HepG2 (cell line): ENCODE measurements around the gene ARHGAP10. TPM values are rescaled to one million over a fixed set of nuclear protein-coding genes. Genes with fewer than 3 reads are reported as not detected.
A peak's percentile ranks its signal among the peaks of the same experiment; 100 is the strongest.

Source experiments
- MLLT10 ChIP-seq: sonication (generic); formaldehyde crosslinking; IDR thresholded peaks from 2 replicates; pipeline ENCODE4 v1.4.0; 2020; ENCODE audit warnings: missing genetic modification reagents
- ZNF230 ChIP-seq: sonication (generic); formaldehyde crosslinking; IDR thresholded peaks from 2 replicates; pipeline ENCODE4 v1.4.0; 2020; ENCODE audit warnings: mild to moderate bottlenecking, missing genetic modification reagents
- ZNF550 ChIP-seq: sonication (generic); formaldehyde crosslinking; IDR thresholded peaks from 2 replicates; pipeline ENCODE4 v1.4.0; 2020; ENCODE audit warnings: mild to moderate bottlenecking, missing genetic modification reagents, borderline replicate concordance
- ZNF557 ChIP-seq: sonication (generic); formaldehyde crosslinking; IDR thresholded peaks from 2 replicates; pipeline ENCODE4 v1.4.0; 2020; ENCODE audit warnings: missing genetic modification reagents
- ZNF598 ChIP-seq: sonication (generic); formaldehyde crosslinking; IDR thresholded peaks from 2 replicates; pipeline ENCODE4 v1.5.1; 2020; ENCODE audit warnings: mild to moderate bottlenecking, missing genetic modification reagents, borderline replicate concordance
- ZNF605 ChIP-seq: sonication (generic); formaldehyde crosslinking; IDR thresholded peaks from 2 replicates; pipeline ENCODE4 v1.8.0; 2022; ENCODE audit warnings: mild to moderate bottlenecking, missing genetic modification reagents
- ZNF768 ChIP-seq: sonication (generic); formaldehyde crosslinking; IDR thresholded peaks from 2 replicates; pipeline ENCODE4 v1.4.0; 2020; ENCODE audit warnings: missing genetic modification reagents
- ZSCAN31 ChIP-seq: sonication (generic); formaldehyde crosslinking; IDR thresholded peaks from 2 replicates; pipeline ENCODE4 v1.5.0; 2020; ENCODE audit warnings: low read depth, mild to moderate bottlenecking, missing genetic modification reagents
- polyA plus RNA-seq, 8 experiments: library from polyadenylated mRNA; depleted of rRNA in 3 of 8; stranded (reverse) in 7 of 8; unstranded in 1 of 8; fragments of >200 nt; fragmentation: Illumina TruSeq in 4 of 8; extraction: Trizol in 4 of 8; gene quantifications; 2 replicates each; pipeline versions ENCODE4 v1.2.1 to v1.2.3, GENCODE V29; 2011 to 2016; ENCODE audit warnings: low read depth in 4 of 8, missing spikeins in 1 of 8, mixed read lengths in 1 of 8; ENCODE audit not compliant: insufficient read depth in 1 of 8
- total RNA-seq, 5 experiments: library from RNA; depleted of rRNA; stranded (reverse); fragments of >200 nt; fragmentation: Illumina TruSeq; extraction: Trizol; gene quantifications; 2 replicates each; pipeline ENCODE4 v1.2.3, GENCODE V29; 2016; ENCODE audit warnings: low read depth in 1 of 5
- TF ChIP-seq, protein P1 (sequence below): sonication (generic); formaldehyde crosslinking; IDR thresholded peaks from 2 replicates; pipeline ENCODE4 v1.5.0; 2020; ENCODE audit warnings: mild to moderate bottlenecking, missing genetic modification reagents, borderline replicate concordance
- TF ChIP-seq, protein P2 (sequence below): sonication (generic); formaldehyde crosslinking; IDR thresholded peaks from 2 replicates; pipeline ENCODE4 v1.5.0; 2020; ENCODE audit warnings: missing genetic modification reagents
- TF ChIP-seq, protein P3 (sequence below): sonication (generic); formaldehyde crosslinking; IDR thresholded peaks from 2 replicates; pipeline ENCODE4 v1.8.0; 2022; ENCODE audit warnings: missing genetic modification reagents, mild to moderate bottlenecking, borderline replicate concordance
- TF ChIP-seq, protein P4 (sequence below): sonication (generic); formaldehyde crosslinking; conservative IDR thresholded peaks from 2 replicates; pipeline ENCODE4 v1.4.0; 2020; ENCODE audit warnings: missing genetic modification reagents
- TF ChIP-seq, protein P5 (sequence below): sonication (generic); formaldehyde crosslinking; IDR thresholded peaks from 2 replicates; pipeline ENCODE4 v1.5.1; 2020; ENCODE audit warnings: missing genetic modification reagents, mild to moderate bottlenecking, borderline replicate concordance

Gene ARHGAP10
- total and polyA plus RNA-seq, 2 of the 13 experiments (the other 11 are each of a cell fraction or from before 2014, with no cell fraction given) = 0.45 to 1.6 TPM

DNA sequence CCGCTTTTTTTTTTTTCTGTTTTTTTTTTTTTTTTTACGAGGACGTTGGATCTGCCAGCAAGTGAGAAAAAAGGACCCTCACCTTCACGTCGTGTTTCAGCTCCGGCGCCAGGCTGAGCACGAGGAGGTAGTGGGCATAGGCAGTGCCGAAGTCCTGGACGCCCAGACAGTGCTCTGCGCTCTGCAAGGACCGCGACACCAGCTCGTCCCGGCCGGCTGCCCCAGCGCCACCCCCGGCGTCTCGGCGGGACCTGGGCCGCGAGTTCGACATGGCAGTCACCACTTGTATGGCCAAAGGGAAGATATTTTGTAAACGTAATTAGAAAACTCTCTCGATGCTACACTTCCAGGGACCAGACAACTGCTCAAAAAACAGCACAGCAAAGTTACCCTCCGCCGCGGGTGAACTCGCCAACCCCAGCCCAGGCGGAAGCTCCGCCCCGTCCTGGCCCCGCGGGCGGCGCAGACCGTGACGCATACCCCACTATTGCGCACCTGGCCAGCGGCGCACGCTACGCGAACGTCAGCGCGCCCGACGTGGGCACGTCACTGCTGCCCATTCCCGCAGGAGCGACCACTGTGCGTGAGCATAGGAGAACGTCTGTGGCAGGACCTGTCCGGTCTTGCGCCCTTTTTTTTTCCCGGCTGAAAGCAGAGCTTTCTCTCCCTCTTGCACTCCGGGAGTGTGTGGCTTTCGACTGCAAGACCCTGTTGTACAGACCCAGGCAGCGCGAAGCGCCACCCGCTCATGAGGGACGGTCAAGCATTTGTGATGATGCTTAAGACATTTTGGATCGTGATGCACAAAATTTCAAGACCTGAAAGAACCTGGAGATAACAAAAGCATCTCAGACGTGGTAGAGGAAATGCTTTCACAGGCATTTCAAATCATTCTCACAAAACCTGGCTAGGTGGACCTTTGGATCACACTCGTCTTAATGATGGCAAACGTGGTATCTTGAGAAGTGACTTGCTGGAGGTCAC is 47.9 kb upstream of the ARHGAP10 start, which contains the start of gene PRMT9 (continued):
- TF ChIP-seq, protein P1, sequence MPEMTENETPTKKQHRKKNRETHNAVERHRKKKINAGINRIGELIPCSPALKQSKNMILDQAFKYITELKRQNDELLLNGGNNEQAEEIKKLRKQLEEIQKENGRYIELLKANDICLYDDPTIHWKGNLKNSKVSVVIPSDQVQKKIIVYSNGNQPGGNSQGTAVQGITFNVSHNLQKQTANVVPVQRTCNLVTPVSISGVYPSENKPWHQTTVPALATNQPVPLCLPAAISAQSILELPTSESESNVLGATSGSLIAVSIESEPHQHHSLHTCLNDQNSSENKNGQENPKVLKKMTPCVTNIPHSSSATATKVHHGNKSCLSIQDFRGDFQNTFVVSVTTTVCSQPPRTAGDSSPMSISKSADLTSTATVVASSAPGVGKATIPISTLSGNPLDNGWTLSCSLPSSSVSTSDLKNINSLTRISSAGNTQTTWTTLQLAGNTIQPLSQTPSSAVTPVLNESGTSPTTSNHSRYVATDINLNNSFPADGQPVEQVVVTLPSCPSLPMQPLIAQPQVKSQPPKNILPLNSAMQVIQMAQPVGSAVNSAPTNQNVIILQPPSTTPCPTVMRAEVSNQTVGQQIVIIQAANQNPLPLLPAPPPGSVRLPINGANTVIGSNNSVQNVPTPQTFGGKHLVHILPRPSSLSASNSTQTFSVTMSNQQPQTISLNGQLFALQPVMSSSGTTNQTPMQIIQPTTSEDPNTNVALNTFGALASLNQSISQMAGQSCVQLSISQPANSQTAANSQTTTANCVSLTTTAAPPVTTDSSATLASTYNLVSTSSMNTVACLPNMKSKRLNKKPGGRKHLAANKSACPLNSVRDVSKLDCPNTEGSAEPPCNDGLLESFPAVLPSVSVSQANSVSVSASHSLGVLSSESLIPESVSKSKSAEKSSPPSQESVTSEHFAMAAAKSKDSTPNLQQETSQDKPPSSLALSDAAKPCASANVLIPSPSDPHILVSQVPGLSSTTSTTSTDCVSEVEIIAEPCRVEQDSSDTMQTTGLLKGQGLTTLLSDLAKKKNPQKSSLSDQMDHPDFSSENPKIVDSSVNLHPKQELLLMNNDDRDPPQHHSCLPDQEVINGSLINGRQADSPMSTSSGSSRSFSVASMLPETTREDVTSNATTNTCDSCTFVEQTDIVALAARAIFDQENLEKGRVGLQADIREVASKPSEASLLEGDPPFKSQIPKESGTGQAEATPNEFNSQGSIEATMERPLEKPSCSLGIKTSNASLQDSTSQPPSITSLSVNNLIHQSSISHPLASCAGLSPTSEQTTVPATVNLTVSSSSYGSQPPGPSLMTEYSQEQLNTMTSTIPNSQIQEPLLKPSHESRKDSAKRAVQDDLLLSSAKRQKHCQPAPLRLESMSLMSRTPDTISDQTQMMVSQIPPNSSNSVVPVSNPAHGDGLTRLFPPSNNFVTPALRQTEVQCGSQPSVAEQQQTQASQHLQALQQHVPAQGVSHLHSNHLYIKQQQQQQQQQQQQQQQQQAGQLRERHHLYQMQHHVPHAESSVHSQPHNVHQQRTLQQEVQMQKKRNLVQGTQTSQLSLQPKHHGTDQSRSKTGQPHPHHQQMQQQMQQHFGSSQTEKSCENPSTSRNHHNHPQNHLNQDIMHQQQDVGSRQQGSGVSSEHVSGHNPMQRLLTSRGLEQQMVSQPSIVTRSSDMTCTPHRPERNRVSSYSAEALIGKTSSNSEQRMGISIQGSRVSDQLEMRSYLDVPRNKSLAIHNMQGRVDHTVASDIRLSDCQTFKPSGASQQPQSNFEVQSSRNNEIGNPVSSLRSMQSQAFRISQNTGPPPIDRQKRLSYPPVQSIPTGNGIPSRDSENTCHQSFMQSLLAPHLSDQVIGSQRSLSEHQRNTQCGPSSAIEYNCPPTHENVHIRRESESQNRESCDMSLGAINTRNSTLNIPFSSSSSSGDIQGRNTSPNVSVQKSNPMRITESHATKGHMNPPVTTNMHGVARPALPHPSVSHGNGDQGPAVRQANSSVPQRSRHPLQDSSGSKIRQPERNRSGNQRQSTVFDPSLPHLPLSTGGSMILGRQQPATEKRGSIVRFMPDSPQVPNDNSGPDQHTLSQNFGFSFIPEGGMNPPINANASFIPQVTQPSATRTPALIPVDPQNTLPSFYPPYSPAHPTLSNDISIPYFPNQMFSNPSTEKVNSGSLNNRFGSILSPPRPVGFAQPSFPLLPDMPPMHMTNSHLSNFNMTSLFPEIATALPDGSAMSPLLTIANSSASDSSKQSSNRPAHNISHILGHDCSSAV = 0 out of 2 replicates have a peak, but pooled peaks have one; percentile 9
- TF ChIP-seq, protein P2, sequence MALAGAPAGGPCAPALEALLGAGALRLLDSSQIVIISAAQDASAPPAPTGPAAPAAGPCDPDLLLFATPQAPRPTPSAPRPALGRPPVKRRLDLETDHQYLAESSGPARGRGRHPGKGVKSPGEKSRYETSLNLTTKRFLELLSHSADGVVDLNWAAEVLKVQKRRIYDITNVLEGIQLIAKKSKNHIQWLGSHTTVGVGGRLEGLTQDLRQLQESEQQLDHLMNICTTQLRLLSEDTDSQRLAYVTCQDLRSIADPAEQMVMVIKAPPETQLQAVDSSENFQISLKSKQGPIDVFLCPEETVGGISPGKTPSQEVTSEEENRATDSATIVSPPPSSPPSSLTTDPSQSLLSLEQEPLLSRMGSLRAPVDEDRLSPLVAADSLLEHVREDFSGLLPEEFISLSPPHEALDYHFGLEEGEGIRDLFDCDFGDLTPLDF (CRISPR knock-in tag) = peak; percentile 76
- no peak for TF ChIP-seq ZSCAN31 (CRISPR knock-in tag)
- TF ChIP-seq ZNF605 (CRISPR knock-in tag) = peak; percentile 68
- TF ChIP-seq, protein P3, sequence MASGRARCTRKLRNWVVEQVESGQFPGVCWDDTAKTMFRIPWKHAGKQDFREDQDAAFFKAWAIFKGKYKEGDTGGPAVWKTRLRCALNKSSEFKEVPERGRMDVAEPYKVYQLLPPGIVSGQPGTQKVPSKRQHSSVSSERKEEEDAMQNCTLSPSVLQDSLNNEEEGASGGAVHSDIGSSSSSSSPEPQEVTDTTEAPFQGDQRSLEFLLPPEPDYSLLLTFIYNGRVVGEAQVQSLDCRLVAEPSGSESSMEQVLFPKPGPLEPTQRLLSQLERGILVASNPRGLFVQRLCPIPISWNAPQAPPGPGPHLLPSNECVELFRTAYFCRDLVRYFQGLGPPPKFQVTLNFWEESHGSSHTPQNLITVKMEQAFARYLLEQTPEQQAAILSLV (CRISPR knock-in tag) = peak; percentile 88
- TF ChIP-seq ZNF550 (CRISPR knock-in tag) = no peak
- peak; percentile 87 for TF ChIP-seq ZNF768 (CRISPR knock-in tag)
- TF ChIP-seq ZNF557 (CRISPR knock-in tag) = no peak; the same call in 1 of the 2 replicates
- no peak for TF ChIP-seq MLLT10 (CRISPR knock-in tag)
- no peak for TF ChIP-seq ZNF230
- TF ChIP-seq, protein P4, sequence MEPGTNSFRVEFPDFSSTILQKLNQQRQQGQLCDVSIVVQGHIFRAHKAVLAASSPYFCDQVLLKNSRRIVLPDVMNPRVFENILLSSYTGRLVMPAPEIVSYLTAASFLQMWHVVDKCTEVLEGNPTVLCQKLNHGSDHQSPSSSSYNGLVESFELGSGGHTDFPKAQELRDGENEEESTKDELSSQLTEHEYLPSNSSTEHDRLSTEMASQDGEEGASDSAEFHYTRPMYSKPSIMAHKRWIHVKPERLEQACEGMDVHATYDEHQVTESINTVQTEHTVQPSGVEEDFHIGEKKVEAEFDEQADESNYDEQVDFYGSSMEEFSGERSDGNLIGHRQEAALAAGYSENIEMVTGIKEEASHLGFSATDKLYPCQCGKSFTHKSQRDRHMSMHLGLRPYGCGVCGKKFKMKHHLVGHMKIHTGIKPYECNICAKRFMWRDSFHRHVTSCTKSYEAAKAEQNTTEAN = peak; percentile 74; the same call in 1 of the 2 replicates
- TF ChIP-seq ZNF598 = peak; percentile 86
- TF ChIP-seq, protein P5, sequence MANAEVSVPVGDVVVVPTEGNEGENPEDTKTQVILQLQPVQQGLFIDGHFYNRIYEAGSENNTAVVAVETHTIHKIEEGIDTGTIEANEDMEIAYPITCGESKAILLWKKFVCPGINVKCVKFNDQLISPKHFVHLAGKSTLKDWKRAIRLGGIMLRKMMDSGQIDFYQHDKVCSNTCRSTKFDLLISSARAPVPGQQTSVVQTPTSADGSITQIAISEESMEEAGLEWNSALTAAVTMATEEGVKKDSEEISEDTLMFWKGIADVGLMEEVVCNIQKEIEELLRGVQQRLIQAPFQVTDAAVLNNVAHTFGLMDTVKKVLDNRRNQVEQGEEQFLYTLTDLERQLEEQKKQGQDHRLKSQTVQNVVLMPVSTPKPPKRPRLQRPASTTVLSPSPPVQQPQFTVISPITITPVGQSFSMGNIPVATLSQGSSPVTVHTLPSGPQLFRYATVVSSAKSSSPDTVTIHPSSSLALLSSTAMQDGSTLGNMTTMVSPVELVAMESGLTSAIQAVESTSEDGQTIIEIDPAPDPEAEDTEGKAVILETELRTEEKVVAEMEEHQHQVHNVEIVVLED (CRISPR knock-in tag) = peak; percentile 100
